ENCODE data around the gene RSPO4.

The RSPO4 gene

DNA sequence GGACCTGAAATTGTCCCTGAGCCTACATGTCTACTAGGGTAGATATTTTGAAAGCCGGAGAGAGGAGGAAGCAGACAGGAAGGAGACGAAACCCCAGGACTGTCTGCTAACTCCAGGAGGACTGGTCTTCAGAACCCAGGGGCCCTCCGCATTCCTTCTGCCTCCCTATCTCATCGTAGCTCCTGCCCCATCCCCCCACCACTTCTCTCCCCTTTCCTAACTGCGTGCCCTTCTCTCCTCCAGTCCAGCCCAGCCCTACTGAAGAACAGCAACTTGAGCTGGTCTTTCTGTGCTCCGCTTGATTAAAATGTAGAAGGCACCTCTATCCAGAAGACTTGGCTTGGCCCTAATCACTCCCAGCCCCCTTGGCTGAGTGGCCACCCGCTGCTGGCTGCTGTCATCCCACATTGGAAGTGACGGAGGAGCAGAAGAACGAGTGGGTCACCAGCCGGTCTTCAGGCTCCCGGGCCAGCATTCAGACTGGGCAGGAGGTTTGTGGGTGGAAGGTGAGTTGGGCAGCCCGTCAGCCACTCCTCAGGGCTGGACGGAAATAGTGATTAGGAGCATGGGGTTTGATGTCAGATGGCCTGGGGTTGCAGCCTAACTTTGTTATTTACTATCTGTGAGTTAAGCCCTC lies 57.2 kb downstream of the RSPO4 start:
- in situ Hi-C loops (cut with MboI; ENCODE audit: low sequenced_read_pairs): no loop called here

DNA sequence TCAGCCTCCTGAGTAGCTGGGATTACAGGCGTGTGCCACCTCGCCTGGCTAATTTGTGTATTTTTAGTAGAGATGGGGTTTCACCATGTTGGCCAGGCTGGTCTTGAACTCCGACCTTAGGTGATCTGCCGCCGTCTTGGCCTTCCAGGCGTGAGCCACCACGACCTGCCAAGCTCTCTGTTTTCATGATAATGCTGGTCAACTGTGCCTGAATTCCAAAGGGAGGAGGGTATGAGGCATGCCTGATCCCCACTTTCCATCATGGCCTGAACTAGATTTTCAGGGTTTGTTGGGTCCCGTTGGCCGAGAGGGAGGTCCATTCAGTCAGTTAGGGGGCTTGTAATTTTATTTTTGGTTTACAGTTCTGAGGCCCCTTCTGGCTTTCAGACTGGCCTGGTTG lies 58.0 kb downstream of the RSPO4 start:
- in situ Hi-C loops (cut with MboI; ENCODE audit: low sequenced_read_pairs): no loop called here

DNA sequence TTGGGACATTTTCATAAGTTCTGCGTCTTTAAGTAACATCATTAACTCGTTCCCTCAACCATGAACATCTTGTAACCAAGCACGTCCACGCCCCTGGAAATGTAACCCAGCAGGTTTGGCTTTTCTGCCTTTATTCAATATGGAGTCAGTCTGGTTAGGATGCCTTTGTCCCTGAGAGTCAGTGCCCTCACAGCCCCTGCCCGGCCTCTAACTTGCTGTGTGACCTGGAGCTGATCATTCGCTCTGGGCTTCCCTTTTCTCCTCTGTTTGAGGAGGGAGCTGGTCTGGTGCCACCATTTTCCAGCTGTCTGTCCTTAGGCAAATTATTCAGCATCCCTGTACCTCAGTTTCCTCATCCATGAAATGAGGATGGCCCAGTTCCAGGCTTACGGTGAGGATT lies 59.5 kb downstream of the RSPO4 start:
- in situ Hi-C loops (cut with MboI; ENCODE audit: low sequenced_read_pairs): no loop called here

- in situ Hi-C loops (cut with MboI; ENCODE audit: low sequenced_read_pairs): no loop called here
Observed at GRCh38 chr20:940926-941325, 61.2 kb downstream of the RSPO4 start.

DNA sequence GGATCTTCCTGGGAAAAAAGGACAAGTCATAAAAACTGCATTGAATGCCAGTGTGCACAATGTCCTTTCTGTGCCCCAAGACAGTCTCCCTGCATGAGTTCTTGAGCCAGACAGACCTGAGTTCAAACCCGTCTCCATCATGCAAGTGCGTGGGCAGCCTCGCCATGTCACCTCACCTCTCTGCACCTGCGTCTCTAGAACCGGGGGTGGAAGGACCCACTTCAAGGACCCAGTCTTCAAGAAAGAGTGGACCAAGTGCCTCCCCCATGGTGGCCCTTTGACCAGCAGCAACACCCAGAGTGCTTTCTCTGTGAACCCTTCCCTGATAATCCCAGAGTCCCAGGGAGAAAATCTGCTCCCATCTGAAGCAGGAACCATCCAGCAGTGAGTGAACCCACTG lies 62.5 kb downstream of the RSPO4 start:
- in situ Hi-C loops (cut with MboI; ENCODE audit: low sequenced_read_pairs): no loop called here

DNA sequence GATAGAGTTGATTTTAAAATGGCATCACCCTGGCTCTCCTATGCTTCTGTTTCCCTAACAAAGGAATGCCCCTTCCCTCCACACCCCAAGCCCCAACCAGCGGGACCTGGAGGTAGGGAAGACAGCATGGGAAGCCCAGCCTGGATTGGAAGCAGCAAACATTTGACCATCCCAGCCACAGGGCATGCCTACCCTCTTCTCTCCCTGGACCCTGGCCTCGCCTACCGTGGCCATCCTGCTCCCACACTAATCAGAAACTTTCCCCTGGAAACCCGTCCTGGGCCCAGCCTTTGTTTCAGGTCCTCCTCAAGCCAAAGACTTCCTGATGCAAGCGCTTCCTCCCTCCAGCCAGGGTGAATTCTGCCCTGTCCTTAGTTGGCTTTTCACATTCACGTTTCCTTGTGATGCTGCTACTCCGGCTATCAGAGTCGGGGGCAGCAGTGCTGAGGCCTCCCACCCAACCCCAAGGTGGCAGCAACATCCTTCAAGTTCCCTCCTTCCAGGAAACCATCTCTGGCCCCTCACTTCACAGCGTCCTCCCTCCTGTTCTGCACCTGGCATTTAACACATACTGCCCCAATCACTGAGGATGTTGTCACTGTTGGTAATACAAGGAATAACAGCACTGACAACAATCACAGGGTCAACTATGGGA lies 67.8 kb downstream of the RSPO4 start:
- in situ Hi-C loops (cut with MboI; ENCODE audit: low sequenced_read_pairs): no loop called here

GRCh38 chr20:933029-933428 lies 69.1 kb downstream of the RSPO4 start:
- in situ Hi-C loops (cut with MboI; ENCODE audit: low sequenced_read_pairs): no loop called here

DNA sequence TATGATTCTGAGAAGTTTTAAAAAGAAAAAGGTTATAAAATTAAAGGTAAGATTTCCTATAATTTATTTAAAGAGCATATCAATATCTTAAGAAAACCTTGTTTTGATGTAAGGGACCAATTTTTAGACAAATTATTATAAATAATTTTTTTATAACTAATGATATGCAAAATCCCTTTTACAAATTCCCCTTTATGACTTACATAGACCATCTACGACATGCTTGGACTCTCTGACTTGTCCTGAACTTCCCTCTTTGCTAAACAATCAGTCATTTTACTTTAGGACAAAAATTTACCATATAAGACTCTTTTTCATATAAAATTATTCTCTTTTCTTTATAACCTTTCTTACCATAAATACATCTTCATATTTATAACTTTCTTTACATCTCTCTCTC lies 70.7 kb downstream of the RSPO4 start:
- in situ Hi-C loops (cut with MboI; ENCODE audit: low sequenced_read_pairs): no loop called here

DNA sequence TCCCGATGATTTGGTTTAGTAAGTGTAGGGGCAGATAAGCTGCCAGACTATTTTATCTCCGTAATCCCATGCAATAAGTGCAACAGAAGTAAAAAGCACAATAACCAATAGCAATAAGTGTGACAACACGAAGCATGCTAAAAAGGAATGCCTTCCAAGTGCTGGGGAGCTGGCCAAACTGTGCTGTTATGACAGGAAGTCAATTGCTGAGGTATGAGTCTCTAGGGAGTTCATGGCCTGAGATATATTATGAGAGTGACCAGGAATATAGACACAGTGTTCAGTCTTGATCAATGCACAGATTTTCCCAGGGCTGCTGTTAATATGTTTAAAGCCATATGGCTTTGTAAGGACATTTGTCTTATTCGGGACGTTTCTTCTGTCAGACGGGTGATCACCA lies 75.4 kb downstream of the RSPO4 start:
- in situ Hi-C loops (cut with MboI; ENCODE audit: low sequenced_read_pairs): no loop called here

DNA sequence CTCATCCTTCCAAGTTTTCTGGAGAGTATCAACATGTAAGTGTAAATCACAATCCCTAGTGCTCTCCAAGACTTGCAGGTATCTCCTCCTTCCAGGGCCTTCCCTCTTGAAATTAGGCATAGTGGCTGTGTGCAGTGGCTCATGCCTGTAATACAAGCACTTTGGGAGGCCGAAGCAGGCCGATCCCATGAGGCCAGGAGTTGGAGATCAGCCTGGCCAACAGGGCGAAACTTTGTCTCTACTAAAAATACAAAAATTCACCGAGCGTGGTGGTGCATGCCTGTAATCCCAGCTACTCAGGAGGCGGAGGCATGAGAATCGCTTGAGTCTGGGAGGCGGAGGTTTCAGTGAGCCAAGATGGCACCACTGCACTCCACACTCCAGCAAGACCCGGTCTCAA lies 76.6 kb downstream of the RSPO4 start:
- in situ Hi-C loops (cut with MboI; ENCODE audit: low sequenced_read_pairs): no loop called here

DNA sequence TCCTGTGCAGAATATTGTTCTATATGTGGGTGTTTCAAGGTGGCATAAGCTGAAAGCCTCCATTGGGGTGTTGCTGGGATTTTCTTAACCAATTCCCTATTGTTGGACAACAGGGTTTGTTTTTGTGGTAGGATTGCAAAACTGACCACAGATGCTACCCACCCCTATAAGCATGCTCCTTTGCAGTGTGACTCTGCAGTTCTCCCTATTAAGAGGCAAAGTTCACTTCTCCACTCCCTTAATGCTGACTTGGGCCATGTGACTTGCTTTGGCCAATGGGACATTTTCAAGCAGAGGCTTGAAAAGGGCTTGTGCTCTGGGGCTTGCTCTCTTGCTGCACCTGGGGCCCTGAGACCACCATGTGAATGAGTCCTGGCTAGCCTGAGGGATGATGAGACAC lies 77.5 kb downstream of the RSPO4 start:
- in situ Hi-C loops (cut with MboI; ENCODE audit: low sequenced_read_pairs): no loop called here

DNA sequence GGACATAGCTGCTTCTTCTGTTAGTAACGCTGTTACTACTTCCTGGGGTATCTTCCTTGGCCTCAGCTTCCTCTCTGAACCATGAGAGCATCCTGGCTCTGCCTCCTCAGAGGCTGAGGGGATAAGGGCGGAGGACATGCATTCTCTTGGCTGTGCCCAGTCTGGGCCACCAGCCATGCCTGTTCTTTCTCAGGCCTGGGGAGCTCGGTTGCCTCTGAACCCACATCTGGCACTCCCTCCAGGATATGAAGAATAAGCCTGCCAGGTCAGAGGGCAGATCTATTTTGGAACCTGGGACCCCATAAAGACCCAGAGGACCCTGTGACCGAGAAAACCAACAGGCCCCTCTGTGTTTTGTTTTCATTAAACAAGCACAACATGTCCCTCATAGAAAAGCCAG lies 79.3 kb downstream of the RSPO4 start:
- in situ Hi-C loops (cut with MboI; ENCODE audit: low sequenced_read_pairs): no loop called here

DNA sequence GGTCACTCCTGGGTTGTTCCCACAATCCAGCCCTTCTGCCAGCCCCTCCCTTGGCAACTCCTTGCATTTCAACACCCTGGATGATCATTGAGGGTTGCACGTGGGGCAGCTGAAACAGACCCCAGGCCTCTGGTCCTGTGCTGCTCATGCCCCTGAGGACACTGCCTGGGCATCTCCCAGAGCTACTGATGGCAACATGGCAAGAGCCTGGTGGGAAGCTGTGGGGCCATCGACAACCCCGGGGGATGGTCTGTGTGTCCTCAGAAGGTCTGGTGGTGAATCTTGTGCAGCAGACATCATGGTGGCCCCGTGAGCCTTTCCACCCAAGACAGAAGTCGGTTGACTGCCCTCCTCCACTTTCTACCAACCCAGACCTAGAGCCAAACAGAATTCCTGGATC lies 81.0 kb downstream of the RSPO4 start:
- in situ Hi-C loops (cut with MboI; ENCODE audit: low sequenced_read_pairs): no loop called here

GRCh38 chr20:920311-920710 lies 81.8 kb downstream of the RSPO4 start:
- in situ Hi-C loops (cut with MboI; ENCODE audit: low sequenced_read_pairs): no loop called here

DNA sequence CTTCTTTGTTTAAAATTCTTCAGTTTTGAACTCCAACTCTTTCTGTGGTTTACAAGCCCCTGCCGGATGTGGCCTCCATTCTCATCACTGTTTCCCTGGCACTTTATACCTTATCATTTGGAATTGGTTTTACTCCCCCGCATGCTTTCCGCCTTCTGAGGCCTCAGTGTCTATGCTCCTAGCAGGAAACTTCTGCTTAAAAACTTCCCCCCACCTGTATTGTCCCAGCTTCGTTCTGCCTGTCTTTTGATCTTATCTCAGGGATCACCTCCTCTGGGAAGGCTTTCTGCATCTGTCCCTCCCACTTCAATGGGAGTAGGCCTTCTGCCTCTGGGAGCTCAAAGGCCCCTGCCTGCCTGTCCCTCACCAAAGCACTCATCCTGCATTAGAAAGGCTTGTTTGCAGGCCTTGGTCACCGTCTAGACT lies 82.6 kb downstream of the RSPO4 start:
- in situ Hi-C loops (cut with MboI; ENCODE audit: low sequenced_read_pairs): no loop called here

DNA sequence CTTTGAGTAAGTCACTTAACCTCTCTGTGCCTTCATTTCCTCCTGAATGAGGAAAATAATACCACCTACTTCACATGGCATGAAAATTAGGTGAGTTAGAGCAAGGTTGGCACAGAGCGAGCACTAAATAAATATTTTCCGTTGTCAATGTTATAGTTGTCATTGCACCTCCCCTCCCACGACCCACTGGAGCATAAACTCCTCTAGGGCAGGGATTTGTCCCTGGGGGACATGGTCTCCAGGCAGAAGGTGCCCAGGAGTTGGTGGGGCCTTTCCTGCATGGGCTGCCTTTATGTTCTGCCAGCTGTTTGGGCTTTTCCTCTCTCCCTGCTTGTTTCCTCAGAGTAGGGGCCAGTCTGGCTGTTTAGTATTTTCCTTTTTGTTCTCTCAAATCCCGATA lies 84.7 kb downstream of the RSPO4 start:
- in situ Hi-C loops (cut with MboI; ENCODE audit: low sequenced_read_pairs): no loop called here

GRCh38 chr20:916825-917224 lies 85.3 kb downstream of the RSPO4 start:
- in situ Hi-C loops (cut with MboI; ENCODE audit: low sequenced_read_pairs): no loop called here

DNA sequence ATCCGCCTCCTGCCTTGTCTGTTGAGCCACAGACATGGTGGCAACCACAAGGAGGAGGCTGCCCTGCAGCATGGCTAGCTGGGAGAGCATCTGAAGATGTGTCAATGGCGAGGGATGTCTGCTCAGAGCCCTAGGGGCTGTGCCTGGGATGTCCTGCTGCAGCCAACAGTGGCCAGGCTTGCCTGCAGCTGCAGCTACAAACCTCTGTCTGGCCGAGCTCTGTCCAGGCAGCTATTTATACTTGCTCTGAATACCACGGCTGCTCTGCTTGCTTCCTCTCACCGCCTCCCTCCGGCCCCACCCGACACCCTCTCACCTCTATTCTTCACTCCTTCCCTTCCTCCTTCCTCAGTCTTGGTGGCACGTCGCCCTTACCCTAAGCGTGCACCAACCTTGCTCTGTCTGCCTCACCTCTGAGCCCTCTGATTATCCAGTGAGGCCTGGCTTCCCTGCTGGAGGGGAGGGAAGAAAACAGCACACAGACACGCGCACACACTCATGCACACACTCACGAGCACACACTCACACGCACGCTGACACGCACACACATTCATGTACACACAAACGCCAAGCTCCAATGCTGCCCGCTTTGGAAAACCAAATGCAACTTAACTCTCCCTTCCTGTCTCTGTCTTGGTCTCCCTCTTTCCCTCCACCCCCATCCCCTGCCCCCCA lies 85.8 kb downstream of the RSPO4 start, which contains the start of gene ANGPT4:
Gene ANGPT4, minus strand, starts transcription at position 210 of the 675 bp plus-strand sequence. Its CDS starts 120 bp downstream, at position 90.
- in situ Hi-C loops (cut with MboI; ENCODE audit: low sequenced_read_pairs): no loop called here

DNA sequence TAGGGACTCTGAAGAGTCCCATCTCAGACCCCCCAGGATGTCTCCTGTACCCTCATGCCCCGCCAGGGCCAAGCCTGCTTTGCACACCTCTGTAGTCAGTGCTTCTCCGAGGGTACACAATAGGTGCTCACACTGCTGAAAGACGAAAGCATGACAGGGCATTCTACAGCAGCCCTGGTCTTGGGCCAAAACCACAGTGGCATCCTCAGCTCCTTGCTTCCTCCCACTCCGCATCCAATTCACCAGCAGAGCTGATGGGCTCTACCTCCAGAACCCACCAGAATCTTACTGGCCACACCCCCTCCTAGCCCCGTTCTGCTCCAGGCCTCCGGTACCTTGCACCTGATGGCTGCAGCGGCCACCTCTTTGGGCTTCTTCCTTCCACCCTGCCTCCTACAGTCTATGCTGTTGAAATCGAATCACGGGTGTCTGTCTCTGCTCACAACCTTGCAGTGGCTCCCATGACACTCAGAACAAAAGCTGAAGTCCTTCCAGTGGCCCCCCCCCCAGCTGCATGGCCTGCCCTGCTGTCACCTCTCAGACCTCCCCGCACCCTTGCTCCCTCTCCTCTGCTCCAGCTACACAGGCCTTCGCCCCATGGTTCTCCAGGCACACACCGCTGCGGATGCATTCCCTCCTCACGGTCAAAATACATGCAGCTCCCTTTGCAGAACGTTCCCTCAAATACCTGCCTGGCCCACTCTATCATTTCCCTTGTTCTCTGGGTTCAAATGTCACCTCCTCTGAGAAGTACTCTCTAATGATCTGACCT lies 87.2 kb downstream of the RSPO4 start:
- in situ Hi-C loops (cut with MboI; ENCODE audit: low sequenced_read_pairs): no loop called here

DNA sequence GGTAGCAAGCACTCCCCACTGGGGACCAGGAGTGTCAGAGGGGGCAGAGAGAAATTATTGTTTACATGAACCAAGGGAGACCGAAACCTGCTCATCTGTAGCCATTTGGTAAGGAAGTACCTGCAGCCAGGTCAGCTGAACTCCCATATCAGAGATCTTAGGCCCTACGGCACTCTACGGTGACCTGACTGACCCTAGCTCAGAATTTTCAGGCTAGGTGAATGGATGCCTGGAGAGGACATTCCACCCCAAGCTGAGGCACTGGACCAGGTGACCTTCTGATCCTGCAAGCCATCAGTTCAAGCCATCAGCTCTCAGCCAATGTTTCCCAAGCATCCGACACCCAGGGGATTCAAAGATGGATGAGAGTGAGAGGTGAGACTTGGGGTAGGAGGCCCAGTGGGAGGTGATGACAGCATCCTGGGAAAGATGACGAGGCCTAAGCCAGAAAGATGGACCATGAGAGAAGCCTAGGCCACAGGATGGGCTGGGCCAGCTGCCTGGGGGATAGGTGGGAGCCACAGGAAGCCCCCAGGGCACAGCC lies 88.7 kb downstream of the RSPO4 start:
- in situ Hi-C loops (cut with MboI; ENCODE audit: low sequenced_read_pairs): no loop called here

GRCh38 chr20:911882-912600 lies 90.1 kb downstream of the RSPO4 start:
- in situ Hi-C loops (cut with MboI; ENCODE audit: low sequenced_read_pairs): no loop called here
